OCI-LY1 (cell line): ENCODE data around the gene CD19.

ENCODE experiments used
- H2AFZ ChIP-seq: fragments of 200-600 bp; sonication (generic), shearing (Covaris generic); 2 replicates; pipeline ENCODE4 v1.6.0; 2014; ENCODE audit warnings: antibody characterized with exemption, mild to moderate bottlenecking, low read length
- H3F3A ChIP-seq: fragments of 200-600 bp; sonication (generic), shearing (Covaris generic); 2 replicates; pipeline ENCODE4 v1.6.0; 2014; ENCODE audit warnings: mild to moderate bottlenecking, antibody characterized with exemption, low read length, moderate library complexity; ENCODE audit not compliant: insufficient read depth
- H3K27ac ChIP-seq: fragments of 200-600 bp; sonication (generic); 2 replicates; pipeline ENCODE4 v1.5.1; 2014; ENCODE audit warnings: low read length, mixed run types, mild to moderate bottlenecking, low read depth; ENCODE audit not compliant: poor library complexity, severe bottlenecking
- H3K27me3 ChIP-seq: fragments of 200-600 bp; sonication (generic); 2 replicates; pipeline ENCODE4 v1.6.0; 2014; ENCODE audit warnings: antibody characterized with exemption, mild to moderate bottlenecking, low read length, moderate library complexity; ENCODE audit not compliant: insufficient read depth
- H3K36me3 ChIP-seq: fragments of 200-600 bp; sonication (generic); 2 replicates; pipeline ENCODE4 v1.6.1; 2014; ENCODE audit warnings: mild to moderate bottlenecking, antibody characterized with exemption, low read length, moderate library complexity, mixed read lengths; ENCODE audit not compliant: insufficient read depth
- H3K4me1 ChIP-seq: fragments of 200-600 bp; sonication (generic); 2 replicates; pipeline ENCODE4 v1.5.1; 2014; ENCODE audit warnings: mild to moderate bottlenecking, low read length, moderate library complexity; ENCODE audit not compliant: insufficient read depth, severe bottlenecking
- H3K4me2 ChIP-seq: fragments of 200-600 bp; sonication (generic), shearing (Covaris generic); 2 replicates; pipeline ENCODE4 v1.6.1; 2014; ENCODE audit warnings: low read length
- H3K4me3 ChIP-seq: fragments of 200-600 bp; sonication (generic); 2 replicates; pipeline ENCODE4 v1.5.1; 2014; ENCODE audit warnings: low read length, low read depth, mild to moderate bottlenecking, mixed read lengths; ENCODE audit not compliant: poor library complexity, severe bottlenecking
- H3K79me2 ChIP-seq: fragments of 200-600 bp; shearing (Covaris generic); 2 replicates; pipeline ENCODE4 v1.6.1; 2016; ENCODE audit warnings: mixed run types, low read length, mixed read lengths; ENCODE audit not compliant: insufficient read depth
- H3K9ac ChIP-seq: fragments of 200-600 bp; sonication (generic), shearing (Covaris generic); 2 replicates; pipeline ENCODE4 v1.6.1; 2014; ENCODE audit warnings: mild to moderate bottlenecking, low read length, mixed read lengths
- H3K9me2 ChIP-seq: fragments of 200-600 bp; sonication (generic), shearing (Covaris generic); 2 replicates; pipeline ENCODE4 v1.6.1; 2014; ENCODE audit warnings: low read depth, mild to moderate bottlenecking, low read length, mixed read lengths
- H3K9me3 ChIP-seq: fragments of 200-600 bp; shearing (Covaris generic); 2 replicates; pipeline ENCODE4 v1.6.1; 2014; ENCODE audit warnings: low read length, mixed read lengths
- H4K20me1 ChIP-seq: fragments of 200-600 bp; sonication (generic), shearing (Covaris generic); 2 replicates; pipeline ENCODE4 v1.6.0; 2016; ENCODE audit warnings: mild to moderate bottlenecking, low read length; ENCODE audit not compliant: insufficient read depth
- EZH2 ChIP-seq: fragments of 200-600 bp; sonication (generic), shearing (Covaris generic); IDR thresholded peaks from 2 replicates; pipeline ENCODE4 v1.8.0; 2017; ENCODE audit warnings: borderline replicate concordance, mixed run types, mild to moderate bottlenecking, antibody characterized with exemption, low read length, moderate library complexity, mixed read lengths
- TF ChIP-seq, protein P1 (sequence below): fragments of 200-600 bp; sonication (generic), shearing (Covaris generic); IDR thresholded peaks from 2 replicates; pipeline ENCODE4 v1.5.1; 2017; ENCODE audit warnings: mild to moderate bottlenecking, antibody characterized with exemption, low read length, moderate library complexity, mixed read lengths

The CD19 gene

DNA sequence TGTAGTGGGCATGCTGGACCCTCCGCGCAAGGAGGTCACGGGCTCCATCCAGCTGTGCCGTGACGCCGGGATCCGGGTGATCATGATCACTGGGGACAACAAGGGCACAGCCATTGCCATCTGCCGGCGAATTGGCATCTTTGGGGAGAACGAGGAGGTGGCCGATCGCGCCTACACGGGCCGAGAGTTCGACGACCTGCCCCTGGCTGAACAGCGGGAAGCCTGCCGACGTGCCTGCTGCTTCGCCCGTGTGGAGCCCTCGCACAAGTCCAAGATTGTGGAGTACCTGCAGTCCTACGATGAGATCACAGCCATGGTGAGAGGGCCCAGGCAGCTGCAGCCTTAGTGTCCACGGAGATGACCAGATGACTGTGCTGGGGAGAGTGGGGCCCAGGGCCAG lies 31.2 kb upstream of the CD19 start:
- Histone ChIP-seq H3K9me3 (no peaks in the 10 kb centered on the region), H3K27me3 (no peaks in the 10 kb centered on the region), H3K36me3 (peaks cover 13% of the 10 kb centered on the region; the same call in 1 of the 2 replicates), H4K20me1 (no peaks in the 10 kb centered on the region), H3K9me2 (no peaks in the 10 kb centered on the region), H3K27ac (no peak overlapping the region), H3K79me2 (no peaks in the 10 kb centered on the region), H3K4me3 (no peak overlapping the region), H3K4me1 (no peaks in the 10 kb centered on the region), H3F3A (no peaks in the 10 kb centered on the region), H3K9ac (no peak overlapping the region), H2AFZ (no peak overlapping the region), H3K4me2 (no peak overlapping the region)
- TF ChIP-seq EZH2: no peak
- TF ChIP-seq, protein P1, sequence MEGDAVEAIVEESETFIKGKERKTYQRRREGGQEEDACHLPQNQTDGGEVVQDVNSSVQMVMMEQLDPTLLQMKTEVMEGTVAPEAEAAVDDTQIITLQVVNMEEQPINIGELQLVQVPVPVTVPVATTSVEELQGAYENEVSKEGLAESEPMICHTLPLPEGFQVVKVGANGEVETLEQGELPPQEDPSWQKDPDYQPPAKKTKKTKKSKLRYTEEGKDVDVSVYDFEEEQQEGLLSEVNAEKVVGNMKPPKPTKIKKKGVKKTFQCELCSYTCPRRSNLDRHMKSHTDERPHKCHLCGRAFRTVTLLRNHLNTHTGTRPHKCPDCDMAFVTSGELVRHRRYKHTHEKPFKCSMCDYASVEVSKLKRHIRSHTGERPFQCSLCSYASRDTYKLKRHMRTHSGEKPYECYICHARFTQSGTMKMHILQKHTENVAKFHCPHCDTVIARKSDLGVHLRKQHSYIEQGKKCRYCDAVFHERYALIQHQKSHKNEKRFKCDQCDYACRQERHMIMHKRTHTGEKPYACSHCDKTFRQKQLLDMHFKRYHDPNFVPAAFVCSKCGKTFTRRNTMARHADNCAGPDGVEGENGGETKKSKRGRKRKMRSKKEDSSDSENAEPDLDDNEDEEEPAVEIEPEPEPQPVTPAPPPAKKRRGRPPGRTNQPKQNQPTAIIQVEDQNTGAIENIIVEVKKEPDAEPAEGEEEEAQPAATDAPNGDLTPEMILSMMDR: no peak

DNA sequence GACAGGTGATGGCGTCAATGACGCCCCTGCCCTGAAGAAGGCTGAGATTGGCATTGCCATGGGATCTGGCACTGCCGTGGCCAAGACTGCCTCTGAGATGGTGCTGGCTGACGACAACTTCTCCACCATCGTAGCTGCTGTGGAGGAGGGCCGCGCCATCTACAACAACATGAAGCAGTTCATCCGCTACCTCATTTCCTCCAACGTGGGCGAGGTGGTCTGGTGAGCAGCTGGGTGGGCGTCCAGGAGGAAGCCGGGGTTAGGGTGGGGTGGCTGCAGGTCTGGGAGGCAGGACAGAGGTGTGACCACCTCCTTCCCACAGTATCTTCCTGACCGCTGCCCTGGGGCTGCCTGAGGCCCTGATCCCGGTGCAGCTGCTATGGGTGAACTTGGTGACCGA lies 29.9 kb upstream of the CD19 start:
- TF ChIP-seq, protein P1: no peak
- H2AFZ ChIP-seq: no peak overlapping the region
- no peak overlapping the region for H3K27ac ChIP-seq
- H3K79me2 ChIP-seq: no peaks in the 10 kb centered on the region
- no peaks in the 10 kb centered on the region for H3F3A ChIP-seq
- no peak overlapping the region for H3K4me3 ChIP-seq
- H4K20me1 ChIP-seq: no peaks in the 10 kb centered on the region
- H3K4me2 ChIP-seq: no peak overlapping the region
- H3K9ac ChIP-seq: no peak overlapping the region
- peaks cover 13% of the 10 kb centered on the region; the same call in 1 of the 2 replicates for H3K36me3 ChIP-seq
- H3K27me3 ChIP-seq: no peaks in the 10 kb centered on the region
- H3K9me2 ChIP-seq: no peaks in the 10 kb centered on the region
- H3K9me3 ChIP-seq: no peaks in the 10 kb centered on the region
- H3K4me1 ChIP-seq: no peaks in the 10 kb centered on the region

DNA sequence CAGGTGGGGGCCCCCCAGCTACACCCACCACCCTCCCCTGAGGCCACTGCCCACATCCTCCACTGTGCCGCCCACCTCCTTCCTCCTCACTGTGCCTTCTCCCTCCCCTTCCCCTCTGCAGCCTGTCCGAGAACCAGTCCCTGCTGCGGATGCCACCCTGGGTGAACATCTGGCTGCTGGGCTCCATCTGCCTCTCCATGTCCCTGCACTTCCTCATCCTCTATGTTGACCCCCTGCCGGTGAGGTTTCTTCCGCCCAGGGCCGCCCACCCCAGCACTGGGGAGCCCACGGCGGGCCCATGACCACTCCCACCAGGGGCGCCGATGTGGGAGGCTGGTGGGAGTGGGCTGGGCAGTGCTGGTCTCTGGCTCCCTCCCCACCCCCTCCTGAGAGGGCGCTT lies 28.9 kb upstream of the CD19 start:
- Histone ChIP-seq H3K27ac (no peak overlapping the region), H3K4me2 (no peak overlapping the region), H3K4me1 (no peaks in the 10 kb centered on the region), H3K79me2 (no peaks in the 10 kb centered on the region), H3K27me3 (no peaks in the 10 kb centered on the region), H2AFZ (no peak overlapping the region), H3K9me3 (no peaks in the 10 kb centered on the region), H3K9me2 (no peaks in the 10 kb centered on the region), H3K9ac (no peak overlapping the region), H3K36me3 (peaks cover 12% of the 10 kb centered on the region; the same call in 1 of the 2 replicates), H4K20me1 (no peaks in the 10 kb centered on the region), H3K4me3 (no peak overlapping the region), H3F3A (no peaks in the 10 kb centered on the region)
- no peak for TF ChIP-seq EZH2
- TF ChIP-seq, protein P1: no peak
